Hindlimb muscle (tissue), 1 donor: ENCODE measurements around the gene SFT2D1. TPM values are rescaled to one million over a fixed set of nuclear protein-coding genes. Genes with fewer than 3 reads are reported as not detected.
"Not testable (repeated sequence)": the region's sequence is repeated elsewhere in the genome, so short reads cannot be mapped to it uniquely, and the experiment has no call there.

Experiments used
- DNase-seq: peaks from one replicate; pipeline ENCODE4 v3.0.0-alpha.2; 2013
- polyA plus RNA-seq: library from polyadenylated mRNA; unstranded; fragments of 120-200 nt; gene quantifications from one replicate; pipeline ENCODE4 v1.2.1, GENCODE V29; 2013; ENCODE audit not compliant: insufficient read length

SFT2D1 gene
- polyA plus RNA-seq, 1 donor = 36.0 TPM

GRCh38 chr6:166362427-166362826, 20.1 kb upstream of the SFT2D1 start:
- DNase-seq = not testable (repeated sequence)

- no peak for DNase-seq
Measured at GRCh38 chr6:166361077-166361429, 18.7 kb upstream of the SFT2D1 start.

GRCh38 chr6:166360243-166361076, 18.1 kb upstream of the SFT2D1 start:
- DNase-seq = no peak

GRCh38 chr6:166355552-166355951, 13.2 kb upstream of the SFT2D1 start:
- no peak for DNase-seq

- no peak for DNase-seq
Measured at GRCh38 chr6:166354965-166355364, 12.6 kb upstream of the SFT2D1 start.

- DNase-seq = no peak
Measured at GRCh38 chr6:166354143-166354542, 11.8 kb upstream of the SFT2D1 start.

GRCh38 chr6:166353507-166353906, 11.2 kb upstream of the SFT2D1 start:
- no peak for DNase-seq

- no peak for DNase-seq
Measured at GRCh38 chr6:166352923-166353322, 10.6 kb upstream of the SFT2D1 start.

- DNase-seq = no peak
Measured at GRCh38 chr6:166351715-166352285, 9.5 kb upstream of the SFT2D1 start.

GRCh38 chr6:166348305-166348949, 6.1 kb upstream of the SFT2D1 start:
- DNase-seq = no peak

GRCh38 chr6:166346965-166347364, 4.6 kb upstream of the SFT2D1 start:
- no peak for DNase-seq

- no peak for DNase-seq
Measured at GRCh38 chr6:166346449-166346848, 4.1 kb upstream of the SFT2D1 start.

GRCh38 chr6:166345672-166346071, 3.3 kb upstream of the SFT2D1 start:
- not testable (repeated sequence) for DNase-seq

- DNase-seq = not testable (repeated sequence)
Measured at GRCh38 chr6:166344921-166345320, 2.6 kb upstream of the SFT2D1 start.

- DNase-seq = no peak
Measured at GRCh38 chr6:166344240-166344639, 1.9 kb upstream of the SFT2D1 start.

GRCh38 chr6:166343150-166343487, 774 bp upstream of the SFT2D1 start:
- no peak for DNase-seq

- DNase-seq = peak; percentile 44
Measured at GRCh38 chr6:166341977-166342348, 382 bp downstream of the SFT2D1 start.

GRCh38 chr6:166341464-166341863, 881 bp downstream of the SFT2D1 start:
- no peak for DNase-seq

GRCh38 chr6:166338854-166339253, 3.5 kb downstream of the SFT2D1 start:
- no peak for DNase-seq

- no peak for DNase-seq
Measured at GRCh38 chr6:166336847-166337246, 5.5 kb downstream of the SFT2D1 start.

- no peak for DNase-seq
Measured at GRCh38 chr6:166335378-166336302, 6.7 kb downstream of the SFT2D1 start.

- DNase-seq = no peak
Measured at GRCh38 chr6:166334878-166335277, 7.5 kb downstream of the SFT2D1 start.
